Measurements from ENCODE around the gene TMX2. TPM values are rescaled to one million over a fixed set of nuclear protein-coding genes. Genes with fewer than 3 reads are reported as not detected.

TMX2 gene
- total and polyA plus RNA-seq, 9 of the 15 experiments (the other 6 are each of a cell fraction or from before 2014, with no cell fraction given), result 176 to 433 (median 227) TPM

DNA sequence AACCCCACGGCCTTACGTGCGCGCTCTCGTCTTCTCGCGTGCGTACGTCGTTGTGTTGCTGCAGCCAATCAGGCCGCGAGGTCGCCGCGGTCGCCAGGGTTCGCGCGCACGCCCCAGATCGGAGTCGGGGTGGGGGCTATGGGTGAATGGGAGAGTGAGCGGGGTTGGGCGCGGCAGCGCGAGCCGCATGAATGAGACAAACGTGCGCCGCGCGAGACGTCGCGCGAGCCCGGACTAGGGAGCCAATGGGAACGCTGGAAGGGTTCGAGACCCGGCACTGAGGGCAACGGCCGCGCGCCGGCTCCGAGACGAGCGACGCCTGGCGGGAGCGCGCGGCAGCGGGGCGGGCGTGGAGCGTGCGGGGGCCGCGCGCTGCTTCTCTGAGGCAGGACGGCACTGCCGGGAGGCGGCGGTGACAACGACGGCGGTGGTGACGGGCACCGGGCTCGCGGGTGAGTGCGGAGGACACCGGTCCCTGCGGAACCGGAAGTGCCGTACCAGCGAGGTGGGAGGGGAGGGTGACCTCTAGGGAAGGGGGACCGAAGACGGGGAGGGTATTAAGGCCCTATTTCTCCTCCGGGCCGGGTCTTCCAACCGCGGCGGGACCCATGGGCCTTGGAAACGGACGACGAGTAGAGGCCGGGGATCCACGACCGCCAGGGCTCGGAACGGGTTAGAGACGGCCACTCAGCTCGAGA is 44.5 kb upstream of the TMX2 start, which contains the start of gene ZDHHC5 (continued):
- TF ChIP-seq FOXM1 (IDR thresholded peaks at IDR 0.05; ENCODE audit: low read depth) (no peak), FOXM1 (CRISPR knock-in tag; IDR thresholded peaks at IDR 0.05; ENCODE audit: low read depth) (no peak), ZFX (CRISPR knock-in tag; IDR thresholded peaks at IDR 0.05) (peak; percentile 82), NFYB (IDR thresholded peaks at IDR 0.05; ENCODE audit: extremely low read depth, insufficient read length) (peak; percentile 32), SMARCA5 (IDR thresholded peaks at IDR 0.05) (no peak), FOS (IDR thresholded peaks at IDR 0.05; ENCODE audit: extremely low read depth, insufficient read length) (no peak), ZSCAN29 (IDR thresholded peaks at IDR 0.05) (no peak), TRIM28 (IDR thresholded peaks at IDR 0.05) (peak; percentile 21; the same call in 1 of the 2 replicates)
- TF ChIP-seq, protein P1, sequence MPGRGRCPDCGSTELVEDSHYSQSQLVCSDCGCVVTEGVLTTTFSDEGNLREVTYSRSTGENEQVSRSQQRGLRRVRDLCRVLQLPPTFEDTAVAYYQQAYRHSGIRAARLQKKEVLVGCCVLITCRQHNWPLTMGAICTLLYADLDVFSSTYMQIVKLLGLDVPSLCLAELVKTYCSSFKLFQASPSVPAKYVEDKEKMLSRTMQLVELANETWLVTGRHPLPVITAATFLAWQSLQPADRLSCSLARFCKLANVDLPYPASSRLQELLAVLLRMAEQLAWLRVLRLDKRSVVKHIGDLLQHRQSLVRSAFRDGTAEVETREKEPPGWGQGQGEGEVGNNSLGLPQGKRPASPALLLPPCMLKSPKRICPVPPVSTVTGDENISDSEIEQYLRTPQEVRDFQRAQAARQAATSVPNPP (IDR thresholded peaks at IDR 0.05; ENCODE audit: borderline replicate concordance, insufficient read depth, insufficient read length), result no peak
- TF ChIP-seq, protein P2, sequence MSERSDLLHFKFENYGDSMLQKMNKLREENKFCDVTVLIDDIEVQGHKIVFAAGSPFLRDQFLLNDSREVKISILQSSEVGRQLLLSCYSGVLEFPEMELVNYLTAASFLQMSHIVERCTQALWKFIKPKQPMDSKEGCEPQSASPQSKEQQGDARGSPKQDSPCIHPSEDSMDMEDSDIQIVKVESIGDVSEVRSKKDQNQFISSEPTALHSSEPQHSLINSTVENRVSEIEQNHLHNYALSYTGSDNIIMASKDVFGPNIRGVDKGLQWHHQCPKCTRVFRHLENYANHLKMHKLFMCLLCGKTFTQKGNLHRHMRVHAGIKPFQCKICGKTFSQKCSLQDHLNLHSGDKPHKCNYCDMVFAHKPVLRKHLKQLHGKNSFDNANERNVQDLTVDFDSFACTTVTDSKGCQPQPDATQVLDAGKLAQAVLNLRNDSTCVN (CRISPR knock-in tag; IDR thresholded peaks at IDR 0.05), result 0 out of 2 replicates have a peak, but pooled peaks have one; percentile 47
- TF ChIP-seq, protein P3, sequence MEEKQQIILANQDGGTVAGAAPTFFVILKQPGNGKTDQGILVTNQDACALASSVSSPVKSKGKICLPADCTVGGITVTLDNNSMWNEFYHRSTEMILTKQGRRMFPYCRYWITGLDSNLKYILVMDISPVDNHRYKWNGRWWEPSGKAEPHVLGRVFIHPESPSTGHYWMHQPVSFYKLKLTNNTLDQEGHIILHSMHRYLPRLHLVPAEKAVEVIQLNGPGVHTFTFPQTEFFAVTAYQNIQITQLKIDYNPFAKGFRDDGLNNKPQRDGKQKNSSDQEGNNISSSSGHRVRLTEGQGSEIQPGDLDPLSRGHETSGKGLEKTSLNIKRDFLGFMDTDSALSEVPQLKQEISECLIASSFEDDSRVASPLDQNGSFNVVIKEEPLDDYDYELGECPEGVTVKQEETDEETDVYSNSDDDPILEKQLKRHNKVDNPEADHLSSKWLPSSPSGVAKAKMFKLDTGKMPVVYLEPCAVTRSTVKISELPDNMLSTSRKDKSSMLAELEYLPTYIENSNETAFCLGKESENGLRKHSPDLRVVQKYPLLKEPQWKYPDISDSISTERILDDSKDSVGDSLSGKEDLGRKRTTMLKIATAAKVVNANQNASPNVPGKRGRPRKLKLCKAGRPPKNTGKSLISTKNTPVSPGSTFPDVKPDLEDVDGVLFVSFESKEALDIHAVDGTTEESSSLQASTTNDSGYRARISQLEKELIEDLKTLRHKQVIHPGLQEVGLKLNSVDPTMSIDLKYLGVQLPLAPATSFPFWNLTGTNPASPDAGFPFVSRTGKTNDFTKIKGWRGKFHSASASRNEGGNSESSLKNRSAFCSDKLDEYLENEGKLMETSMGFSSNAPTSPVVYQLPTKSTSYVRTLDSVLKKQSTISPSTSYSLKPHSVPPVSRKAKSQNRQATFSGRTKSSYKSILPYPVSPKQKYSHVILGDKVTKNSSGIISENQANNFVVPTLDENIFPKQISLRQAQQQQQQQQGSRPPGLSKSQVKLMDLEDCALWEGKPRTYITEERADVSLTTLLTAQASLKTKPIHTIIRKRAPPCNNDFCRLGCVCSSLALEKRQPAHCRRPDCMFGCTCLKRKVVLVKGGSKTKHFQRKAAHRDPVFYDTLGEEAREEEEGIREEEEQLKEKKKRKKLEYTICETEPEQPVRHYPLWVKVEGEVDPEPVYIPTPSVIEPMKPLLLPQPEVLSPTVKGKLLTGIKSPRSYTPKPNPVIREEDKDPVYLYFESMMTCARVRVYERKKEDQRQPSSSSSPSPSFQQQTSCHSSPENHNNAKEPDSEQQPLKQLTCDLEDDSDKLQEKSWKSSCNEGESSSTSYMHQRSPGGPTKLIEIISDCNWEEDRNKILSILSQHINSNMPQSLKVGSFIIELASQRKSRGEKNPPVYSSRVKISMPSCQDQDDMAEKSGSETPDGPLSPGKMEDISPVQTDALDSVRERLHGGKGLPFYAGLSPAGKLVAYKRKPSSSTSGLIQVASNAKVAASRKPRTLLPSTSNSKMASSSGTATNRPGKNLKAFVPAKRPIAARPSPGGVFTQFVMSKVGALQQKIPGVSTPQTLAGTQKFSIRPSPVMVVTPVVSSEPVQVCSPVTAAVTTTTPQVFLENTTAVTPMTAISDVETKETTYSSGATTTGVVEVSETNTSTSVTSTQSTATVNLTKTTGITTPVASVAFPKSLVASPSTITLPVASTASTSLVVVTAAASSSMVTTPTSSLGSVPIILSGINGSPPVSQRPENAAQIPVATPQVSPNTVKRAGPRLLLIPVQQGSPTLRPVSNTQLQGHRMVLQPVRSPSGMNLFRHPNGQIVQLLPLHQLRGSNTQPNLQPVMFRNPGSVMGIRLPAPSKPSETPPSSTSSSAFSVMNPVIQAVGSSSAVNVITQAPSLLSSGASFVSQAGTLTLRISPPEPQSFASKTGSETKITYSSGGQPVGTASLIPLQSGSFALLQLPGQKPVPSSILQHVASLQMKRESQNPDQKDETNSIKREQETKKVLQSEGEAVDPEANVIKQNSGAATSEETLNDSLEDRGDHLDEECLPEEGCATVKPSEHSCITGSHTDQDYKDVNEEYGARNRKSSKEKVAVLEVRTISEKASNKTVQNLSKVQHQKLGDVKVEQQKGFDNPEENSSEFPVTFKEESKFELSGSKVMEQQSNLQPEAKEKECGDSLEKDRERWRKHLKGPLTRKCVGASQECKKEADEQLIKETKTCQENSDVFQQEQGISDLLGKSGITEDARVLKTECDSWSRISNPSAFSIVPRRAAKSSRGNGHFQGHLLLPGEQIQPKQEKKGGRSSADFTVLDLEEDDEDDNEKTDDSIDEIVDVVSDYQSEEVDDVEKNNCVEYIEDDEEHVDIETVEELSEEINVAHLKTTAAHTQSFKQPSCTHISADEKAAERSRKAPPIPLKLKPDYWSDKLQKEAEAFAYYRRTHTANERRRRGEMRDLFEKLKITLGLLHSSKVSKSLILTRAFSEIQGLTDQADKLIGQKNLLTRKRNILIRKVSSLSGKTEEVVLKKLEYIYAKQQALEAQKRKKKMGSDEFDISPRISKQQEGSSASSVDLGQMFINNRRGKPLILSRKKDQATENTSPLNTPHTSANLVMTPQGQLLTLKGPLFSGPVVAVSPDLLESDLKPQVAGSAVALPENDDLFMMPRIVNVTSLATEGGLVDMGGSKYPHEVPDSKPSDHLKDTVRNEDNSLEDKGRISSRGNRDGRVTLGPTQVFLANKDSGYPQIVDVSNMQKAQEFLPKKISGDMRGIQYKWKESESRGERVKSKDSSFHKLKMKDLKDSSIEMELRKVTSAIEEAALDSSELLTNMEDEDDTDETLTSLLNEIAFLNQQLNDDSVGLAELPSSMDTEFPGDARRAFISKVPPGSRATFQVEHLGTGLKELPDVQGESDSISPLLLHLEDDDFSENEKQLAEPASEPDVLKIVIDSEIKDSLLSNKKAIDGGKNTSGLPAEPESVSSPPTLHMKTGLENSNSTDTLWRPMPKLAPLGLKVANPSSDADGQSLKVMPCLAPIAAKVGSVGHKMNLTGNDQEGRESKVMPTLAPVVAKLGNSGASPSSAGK (IDR thresholded peaks at IDR 0.05), result no peak; the same call in 1 of the 2 replicates
- TF ChIP-seq, protein P4, sequence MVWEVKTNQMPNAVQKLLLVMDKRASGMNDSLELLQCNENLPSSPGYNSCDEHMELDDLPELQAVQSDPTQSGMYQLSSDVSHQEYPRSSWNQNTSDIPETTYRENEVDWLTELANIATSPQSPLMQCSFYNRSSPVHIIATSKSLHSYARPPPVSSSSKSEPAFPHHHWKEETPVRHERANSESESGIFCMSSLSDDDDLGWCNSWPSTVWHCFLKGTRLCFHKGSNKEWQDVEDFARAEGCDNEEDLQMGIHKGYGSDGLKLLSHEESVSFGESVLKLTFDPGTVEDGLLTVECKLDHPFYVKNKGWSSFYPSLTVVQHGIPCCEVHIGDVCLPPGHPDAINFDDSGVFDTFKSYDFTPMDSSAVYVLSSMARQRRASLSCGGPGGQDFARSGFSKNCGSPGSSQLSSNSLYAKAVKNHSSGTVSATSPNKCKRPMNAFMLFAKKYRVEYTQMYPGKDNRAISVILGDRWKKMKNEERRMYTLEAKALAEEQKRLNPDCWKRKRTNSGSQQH (CRISPR knock-in tag; IDR thresholded peaks at IDR 0.05), result 0 out of 2 replicates have a peak, but pooled peaks have one; percentile 17
